Forelimb muscle (tissue), 1 donor: Measurements from ENCODE around the gene OAF. TPM values are rescaled to one million over a fixed set of nuclear protein-coding genes. Genes with fewer than 3 reads are reported as not detected.
A peak's percentile ranks its signal among the peaks of the same experiment; 100 is the strongest.
"Not testable (repeated sequence)": the region's sequence is repeated elsewhere in the genome, so short reads cannot be mapped to it uniquely, and the experiment has no call there.

ENCODE experiments used
- DNase-seq: peaks from one replicate; pipeline ENCODE4 v3.0.0-alpha.2; 2013; ENCODE audit warnings: low read depth
- polyA plus RNA-seq: library from polyadenylated mRNA; unstranded; fragments of 120-200 nt; gene quantifications from one replicate; pipeline ENCODE4 v1.2.1, GENCODE V29; 2013; ENCODE audit not compliant: insufficient read length

The OAF gene
- polyA plus RNA-seq = 48.6 TPM

DNA sequence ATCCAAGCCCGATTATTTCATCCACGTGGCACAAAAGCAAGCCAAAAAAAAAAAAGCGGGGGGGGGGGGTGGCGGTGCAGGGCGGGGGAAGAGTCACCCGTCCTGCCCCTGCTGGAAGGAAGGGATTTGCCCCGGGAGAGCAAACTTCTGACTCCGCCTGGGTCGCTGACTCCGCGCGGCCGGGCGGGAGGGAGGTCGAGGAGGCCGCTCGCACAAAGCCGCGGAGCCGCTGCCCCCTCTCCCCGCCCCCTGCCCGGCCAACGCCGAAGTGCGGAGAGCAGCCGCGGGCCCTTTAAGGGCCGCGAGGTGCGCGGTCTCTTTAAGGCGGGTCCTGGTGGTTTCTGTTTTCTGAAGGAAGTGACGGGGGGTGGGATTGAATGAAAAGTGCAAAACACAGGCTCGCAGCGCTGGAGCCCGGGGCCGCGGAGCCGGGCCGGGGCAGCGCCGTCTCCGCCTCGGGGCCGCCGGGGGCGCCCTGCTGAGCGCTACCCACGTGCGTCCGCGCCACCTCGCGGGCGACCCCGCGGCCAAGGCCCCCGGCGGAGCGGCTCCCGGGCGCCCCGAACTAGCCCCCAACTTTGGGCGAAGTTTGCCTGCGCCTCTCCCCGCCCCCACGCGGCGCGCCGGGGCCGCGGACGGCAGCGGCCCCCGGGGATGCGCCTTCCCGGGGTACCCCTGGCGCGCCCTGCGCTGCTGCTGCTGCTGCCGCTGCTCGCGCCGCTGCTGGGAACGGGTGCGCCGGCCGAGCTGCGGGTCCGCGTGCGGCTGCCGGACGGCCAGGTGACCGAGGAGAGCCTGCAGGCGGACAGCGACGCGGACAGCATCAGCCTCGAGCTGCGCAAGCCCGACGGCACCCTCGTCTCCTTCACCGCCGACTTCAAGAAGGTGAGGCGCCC lies at the start of gene OAF:
Gene OAF (plus strand): TSS at position 407 of the 896 bp plus-strand sequence. CDS start 248 bp downstream, at position 655.
- DNase-seq = peak; percentile 81

DNA sequence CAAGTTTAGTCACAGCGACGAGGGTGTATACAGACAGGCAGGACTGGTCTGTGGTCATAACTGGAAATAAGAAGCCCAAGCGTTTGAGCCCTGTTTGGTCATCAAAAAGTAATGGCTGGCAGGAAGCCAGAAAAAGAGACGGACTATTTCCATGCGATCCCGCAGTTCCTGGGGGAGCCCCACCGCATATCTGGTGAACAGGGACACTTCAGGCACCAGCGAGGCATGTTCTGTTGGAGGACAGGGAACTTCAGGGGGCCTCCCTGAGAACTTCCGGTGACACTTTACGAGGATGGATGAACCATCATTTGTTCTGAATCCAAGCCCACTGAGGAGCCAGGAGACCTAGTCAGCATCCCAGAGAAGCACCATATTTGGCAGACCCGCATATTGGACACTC lies 43.2 kb upstream of the OAF start:
- DNase-seq = no peak

DNA sequence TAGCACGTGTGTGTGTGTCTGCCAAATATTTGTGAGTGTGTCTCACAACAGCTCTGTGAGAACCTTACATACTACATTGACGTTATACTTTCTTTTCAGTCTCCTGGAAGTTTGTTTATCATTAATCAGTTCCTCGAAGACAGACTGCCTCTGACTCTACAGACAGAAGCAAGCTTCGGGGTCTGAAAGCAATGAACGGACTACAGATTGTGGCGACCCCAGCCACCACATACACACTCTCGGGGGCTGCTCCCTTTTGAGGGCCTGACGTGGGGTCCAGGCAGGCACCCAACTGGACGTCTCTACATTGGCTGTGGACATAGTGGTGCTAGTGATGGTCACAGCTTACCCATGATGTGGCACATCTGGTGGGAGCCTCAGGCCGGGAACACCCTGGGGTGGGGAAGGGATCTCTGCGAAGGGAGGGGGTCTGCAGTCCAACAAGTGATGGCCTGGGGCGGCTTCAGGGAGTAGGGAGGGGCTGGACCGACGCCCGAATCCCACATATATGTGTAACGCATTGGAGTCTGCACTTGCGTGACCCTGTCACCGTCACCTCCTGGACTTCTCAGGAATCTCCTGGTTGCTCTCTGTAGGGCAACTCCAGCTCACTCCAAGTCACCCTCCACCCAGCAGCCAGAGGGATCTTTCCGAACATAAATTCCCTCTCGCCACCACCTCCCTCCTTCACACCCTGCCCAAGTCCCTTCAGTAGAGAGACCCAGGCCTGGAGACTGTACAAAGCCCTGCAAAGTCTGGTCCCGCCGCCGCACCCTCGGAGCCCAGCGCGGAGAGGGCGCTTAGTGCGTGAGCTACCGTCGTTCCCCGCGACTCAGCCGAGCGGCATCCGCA lies 42.5 kb upstream of the OAF start:
- DNase-seq = no peak

DNA sequence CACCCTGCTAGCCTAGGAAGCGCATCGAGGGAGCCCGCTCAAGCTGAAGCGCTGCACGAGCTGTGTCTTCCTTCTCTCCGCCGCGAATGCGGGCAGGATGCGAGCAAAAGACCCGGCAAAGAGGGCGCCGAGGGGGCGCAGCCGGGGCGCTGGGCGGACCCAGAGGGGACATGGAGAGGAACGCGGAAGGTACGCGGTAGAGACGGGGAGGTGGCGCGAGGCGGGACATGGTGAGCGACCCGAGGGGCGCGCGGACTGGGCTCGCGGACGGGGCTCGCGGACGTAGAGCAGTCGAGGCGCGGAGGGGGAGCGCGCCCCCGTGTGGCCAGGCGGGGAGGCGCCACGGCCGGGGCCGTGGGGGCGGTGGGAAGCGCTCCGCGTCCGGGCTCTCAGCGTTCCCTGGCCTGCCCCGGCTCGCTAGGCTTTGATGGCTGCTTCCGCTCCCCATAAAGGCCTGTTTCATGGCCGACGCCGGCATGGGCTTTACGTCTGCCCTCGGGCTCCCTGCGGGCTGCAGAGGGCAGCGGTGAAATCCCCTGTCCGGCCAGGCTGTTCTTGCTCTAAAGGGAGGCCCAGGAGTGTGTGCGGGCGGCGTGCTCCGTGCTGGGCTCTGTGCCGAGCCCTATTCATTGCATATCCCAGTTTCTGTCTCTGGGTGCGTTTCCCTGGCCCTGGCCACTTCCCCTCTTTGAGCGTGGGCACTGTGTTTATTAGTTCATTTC lies 41.7 kb upstream of the OAF start:
- DNase-seq = no peak

DNA sequence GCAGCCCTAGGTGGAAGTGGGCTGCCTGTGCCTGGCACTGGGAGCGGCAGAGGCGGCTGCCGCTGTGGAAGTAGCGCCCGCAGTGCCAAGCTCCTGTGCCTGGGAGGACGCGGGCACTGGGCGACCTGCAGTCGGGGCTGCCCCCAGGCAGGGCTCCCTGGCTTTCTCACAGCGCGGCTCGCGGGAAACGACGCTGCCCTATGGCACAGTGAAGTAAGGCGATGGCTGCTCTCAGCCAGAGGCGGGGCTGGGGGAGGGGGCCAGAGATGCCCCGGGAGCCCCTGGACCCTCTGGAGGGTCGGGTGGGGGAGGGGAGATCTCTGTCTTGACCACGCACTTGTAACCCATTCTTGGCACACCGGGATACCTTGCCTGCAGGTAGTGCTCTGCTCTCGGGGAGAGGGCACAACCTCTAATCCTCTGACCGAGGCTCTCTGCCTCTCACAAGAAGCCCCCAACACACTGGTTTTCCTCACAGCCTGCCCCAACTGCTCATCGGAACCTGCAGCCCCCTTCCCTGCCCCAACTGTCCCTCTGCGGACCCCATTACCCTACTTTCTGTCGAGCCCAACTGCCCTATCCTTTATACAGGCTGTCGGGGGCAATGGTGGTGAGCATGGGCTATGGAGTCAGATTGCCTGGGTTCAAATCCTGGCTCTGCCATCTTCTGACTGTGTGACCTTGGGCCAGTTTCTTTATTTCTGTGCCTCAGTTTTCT lies 40.7 kb upstream of the OAF start:
- no peak for DNase-seq

DNA sequence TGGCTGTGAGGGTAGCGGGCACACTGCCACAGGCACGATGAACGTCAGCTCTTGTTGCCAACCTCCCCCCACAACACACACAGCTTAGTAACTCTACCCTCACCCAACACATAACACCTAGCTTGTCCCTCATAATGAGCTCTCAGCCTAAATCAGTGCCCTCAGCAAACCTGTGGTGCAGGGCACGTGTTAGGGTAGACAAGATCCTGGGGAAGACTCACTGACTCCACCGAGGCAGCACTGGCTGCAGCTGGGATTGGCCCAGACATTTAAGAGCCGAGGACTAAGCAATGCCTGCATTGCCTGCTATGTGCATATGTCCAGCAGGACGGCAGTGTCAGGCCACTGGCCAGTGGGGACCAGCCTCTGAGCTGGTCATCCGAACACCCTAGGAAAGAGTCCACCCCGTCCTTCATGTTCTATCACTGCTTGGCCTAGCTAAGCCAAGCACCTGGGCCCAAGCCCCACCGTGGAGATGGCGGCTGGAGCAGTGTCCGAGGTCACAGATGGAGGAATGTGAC lies 40.0 kb upstream of the OAF start:
- DNase-seq = no peak

DNA sequence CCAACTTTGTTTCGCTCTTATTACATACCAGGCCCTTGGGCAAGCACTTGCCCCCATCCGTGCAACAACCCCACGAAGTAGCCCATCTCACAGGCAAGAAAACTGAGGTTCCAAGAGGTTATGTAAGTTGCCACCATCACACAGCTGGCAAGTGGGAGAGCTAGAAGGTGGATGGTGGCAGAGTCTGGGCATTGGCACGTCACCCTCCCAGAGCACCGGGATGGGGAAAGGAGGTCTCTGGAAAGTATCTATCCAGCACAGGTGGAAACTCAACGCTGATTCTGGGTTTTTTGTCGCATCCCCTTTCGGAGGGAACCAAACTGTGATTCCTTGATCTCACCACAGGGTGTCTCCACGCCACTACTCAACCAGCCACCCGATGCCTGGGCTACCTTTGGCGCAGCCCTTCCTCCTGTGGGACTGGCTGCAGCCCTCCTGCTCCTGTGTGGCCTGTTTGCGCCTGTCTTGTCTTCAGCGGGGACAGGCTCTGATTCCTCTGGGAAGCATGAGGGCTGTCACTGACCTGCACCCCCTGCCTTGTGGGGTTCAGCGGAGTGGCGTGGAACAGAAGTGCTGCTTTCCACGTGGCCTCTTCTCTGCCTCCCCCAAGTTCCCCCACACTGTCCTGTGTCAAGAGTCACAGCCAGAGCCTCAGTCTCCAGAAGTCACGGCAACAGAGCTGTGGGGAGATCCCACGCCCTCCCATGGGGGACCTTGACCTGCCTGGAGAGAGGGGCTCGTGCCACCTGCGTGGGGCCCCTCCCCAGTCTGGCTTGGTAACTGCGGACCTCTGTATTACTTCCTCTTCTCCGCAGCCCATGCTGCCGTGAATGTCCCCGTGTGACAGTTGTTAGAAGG lies 38.5 kb upstream of the OAF start:
- DNase-seq = no peak

DNA sequence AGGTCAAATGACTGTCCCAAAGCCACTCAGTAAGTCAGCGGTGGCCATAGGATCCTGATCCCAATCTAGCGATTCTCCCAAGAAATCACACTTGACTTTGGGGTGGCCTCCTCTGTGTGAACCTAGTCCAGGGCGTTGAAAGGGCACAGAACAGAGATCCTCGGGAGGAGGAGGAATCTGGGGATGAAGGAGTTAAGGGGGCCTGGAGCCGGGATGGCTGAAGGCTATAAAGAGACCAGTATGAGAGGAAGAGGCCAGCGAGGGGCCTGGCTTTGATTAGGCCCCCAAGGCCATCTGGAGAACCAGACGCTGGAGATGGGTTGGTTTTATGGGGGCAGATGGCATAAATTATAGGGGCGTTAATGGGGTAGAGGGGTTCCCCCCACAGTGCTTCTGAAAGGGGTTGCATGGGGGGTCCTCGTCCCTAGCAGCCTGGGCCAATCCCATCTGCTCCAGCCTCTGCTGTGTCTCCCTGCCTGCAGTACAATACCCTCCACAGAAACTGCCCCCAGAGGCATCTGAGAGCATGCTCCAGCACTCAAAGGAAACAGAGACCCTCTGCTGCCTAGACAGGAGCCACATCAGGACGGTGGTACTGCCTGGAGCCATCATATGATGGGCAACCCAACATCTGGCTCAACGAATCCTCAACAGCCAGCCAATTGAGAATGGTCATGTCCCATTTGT lies 37.7 kb upstream of the OAF start:
- DNase-seq = no peak

DNA sequence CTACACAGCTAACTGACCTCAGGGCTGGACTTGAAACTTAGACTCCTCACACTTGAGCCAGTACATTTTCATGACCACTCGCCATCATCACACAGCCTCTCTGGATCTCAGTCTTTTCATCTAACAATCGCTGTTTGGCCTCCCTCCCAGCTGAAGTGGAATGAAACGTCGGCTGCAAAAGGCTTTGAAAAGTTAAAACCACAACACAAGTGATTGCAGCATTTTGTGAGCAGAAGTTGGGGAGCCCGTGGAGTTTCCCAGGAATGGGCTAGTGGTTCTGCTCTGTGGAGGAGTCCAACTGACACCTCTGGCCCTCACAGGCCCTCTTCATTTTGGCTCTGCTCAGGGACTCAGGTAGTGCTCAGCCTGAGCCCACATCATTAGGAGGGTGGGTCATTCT lies 37.0 kb upstream of the OAF start:
- DNase-seq = no peak

DNA sequence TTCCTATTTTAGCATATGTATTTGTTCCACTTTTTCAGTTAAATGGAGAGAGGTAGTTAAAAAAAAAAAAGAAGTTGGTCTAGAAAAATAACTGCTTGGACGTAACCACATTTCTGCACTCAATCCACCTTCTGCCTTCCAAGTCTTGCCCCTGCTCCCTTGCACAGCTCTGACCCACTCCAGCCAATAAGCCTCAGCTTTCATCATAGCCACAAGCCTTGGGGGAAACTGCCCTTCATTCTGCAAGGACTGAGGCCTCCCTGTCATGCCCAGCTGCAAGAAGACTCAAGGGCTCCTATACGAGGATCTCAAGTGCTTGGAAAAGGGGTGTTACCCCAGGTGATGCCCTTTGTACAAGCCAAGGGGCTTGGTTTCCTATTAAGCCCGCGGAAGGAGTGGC lies 36.0 kb upstream of the OAF start:
- DNase-seq = no peak

DNA sequence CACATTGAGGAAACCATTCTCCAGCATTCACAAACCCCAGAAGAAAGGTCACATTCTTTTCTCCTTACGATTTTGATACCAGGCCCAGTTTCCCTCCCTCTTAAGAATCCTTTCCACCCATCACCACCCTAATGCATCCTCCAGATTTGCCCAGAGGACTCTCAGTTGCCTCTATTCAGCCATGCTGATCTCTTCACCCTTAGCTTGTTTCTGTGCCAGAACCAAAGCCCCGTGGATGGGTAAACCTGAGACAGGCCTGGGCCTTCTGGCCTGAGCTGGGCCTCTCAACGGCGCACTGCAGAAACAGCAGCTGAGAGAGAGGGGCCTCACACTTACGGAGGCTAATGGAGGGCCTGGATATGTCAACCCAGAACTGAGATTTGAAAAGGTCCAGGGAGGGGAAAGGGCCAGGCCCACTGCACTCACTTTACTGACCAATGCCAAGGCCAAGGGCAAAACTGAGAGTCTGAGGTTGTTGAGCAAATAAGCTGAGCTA lies 32.2 kb upstream of the OAF start:
- no peak for DNase-seq

DNA sequence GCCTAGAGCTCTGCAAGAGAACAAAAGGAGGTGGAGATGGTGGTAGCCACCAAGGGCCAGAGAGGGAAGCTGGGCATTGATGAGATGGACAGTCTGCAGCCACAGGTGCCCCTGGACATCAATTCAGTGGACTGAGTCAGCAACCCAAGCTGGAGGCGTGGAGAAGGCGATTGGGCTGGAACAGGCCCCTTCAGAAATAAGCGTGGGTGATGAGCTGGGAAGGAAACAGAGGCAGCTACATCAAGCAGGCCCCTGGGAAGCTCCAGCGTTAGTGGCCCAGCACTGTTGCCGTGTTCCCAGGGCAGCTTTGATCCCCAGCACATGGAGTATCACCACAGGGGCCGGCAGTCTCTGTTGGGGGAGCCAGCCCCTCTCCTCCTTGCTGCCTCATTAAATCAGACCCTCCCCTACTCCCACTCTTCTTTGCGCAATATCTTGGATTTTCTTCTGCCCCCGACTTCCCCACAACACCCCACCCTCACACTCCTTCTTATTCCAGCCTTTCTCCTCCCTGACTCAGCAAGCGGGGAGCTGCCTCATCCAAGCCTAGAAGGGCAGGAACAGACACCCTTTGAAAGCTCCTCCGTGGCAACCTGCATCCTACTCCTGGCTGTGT lies 31.7 kb upstream of the OAF start:
- DNase-seq = no peak

DNA sequence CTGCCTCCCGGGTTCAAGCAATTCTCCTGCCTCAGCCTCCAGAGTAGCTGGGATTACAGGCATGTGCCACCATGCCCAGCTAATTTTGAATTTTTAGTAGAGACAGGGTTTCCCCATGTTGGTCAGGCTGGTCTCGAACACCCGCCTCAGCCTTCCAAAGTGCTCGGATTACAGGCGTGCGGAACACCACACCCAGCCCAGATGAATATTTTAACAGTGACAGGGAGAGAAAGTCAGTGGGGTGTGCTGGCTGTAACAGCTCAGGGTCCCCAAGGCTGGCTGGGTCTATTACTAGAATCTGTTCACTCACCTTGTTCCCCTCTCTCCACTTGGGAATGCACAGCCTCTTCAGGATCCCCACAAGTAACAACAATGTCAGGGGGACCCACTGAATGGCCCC lies 30.8 kb upstream of the OAF start:
- not testable (repeated sequence) for DNase-seq

DNA sequence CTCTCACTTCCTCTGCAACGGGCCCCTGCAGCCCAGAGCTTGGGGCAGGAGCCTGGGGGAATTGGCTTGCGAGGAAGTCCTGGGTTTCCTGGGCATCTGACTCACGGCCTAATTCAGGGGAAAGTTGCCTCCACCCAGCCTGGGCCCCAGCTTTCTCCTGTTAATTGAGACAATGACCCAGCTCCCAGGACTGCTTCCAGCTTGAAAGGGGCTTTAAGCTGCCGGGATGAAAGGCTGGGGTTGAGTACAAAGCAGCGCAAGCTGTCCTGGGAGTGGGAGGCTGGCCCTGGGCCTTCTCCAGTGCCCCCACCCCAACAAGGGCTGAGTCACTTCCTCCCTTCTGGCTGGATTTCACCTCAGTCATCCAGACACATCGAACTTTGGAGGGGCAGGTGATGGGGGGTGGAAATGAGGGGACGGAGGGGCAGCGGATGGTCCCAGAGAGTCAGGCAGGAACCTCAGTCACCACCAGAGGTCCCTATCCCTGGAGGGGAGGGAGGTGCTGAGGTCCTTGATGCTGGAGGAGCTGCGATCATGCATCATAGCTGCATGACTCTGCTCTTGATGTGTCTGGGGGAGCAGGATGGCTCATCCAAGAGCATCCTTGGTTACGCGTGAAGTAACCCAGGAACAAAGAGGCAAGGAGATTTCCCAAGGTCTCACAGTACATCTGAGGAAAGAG lies 30.1 kb upstream of the OAF start:
- DNase-seq = no peak

DNA sequence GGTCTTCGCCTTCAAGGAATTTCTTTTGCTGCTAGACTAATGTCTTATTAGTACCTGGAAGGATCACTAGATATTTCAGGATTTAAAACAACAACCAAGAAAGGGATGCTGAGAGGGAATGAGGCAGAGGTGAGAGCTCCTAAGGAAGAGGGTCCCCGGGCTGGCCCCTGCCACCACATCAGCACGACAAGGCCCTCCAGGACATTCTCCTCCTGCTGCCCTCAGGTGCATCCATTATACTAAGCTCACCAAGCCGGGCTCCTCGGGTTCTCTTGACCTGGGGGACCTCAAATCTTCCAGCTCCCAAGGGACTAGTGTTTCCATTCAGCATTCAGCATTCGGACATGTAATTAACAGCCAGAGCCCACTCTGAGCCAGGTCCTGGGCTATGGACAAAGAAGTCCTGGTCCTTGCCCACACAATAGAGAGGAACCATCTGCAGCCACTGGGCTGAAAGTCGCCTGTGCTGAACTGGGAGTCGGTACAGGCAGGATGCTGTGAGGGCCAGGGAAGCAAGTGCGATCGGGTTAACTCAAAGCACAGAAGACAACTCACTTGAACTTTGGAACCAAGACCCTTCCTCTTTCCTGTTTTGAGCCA lies 29.4 kb upstream of the OAF start:
- no peak for DNase-seq

DNA sequence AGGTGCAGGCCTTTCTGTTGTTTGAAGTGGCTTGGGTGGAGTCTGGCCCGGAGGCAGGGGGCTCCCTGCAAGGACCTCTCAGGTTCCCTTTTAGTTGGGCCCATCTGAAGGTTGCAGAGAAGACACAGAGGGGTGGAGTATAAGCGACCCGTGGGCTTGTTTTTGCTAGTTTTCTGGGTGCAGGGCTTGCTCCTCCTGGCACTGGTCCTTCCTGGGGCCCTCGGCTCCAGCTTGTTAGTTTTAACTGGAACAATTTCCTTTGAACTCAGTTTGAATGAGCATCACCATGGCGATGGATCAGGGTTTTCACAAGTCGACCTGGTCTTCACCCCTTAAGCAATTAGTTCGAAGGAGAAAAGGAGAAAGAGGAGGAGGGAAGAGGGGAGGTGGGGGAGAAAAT lies 28.5 kb upstream of the OAF start:
- no peak for DNase-seq

DNA sequence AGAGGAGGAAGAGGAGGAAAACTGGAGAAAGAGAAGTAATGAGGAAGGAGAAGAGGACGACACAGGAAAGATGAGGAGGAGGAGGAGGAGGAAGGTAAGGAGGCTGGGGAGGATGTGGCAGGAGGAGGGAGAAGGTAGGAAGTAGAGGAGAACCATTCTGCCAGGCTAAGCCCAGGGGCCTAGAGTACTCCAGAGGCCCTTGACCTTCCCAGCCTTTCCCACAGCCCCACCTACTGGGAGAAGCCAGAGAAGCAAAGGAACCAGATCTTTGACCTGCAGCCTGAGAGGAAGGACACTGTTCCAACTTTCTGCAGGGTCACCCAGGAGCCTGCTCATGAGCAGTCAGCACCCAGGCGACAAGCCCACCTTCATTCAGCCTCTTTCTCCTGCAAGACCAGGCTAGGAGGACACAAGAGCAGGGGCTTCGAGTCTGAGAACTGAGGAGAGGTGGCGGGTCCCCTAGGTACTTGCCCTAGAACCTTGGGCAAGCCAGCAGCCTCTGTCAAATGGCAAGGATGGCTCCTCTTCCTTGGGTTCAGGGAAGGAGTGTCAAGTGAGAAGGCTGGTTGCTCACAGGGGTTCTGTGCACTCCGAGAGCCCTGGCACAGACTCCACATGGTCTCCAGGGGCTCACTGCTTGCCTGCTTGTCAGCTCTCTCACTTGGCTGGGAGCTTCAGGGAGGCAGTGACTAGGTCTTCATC lies 27.9 kb upstream of the OAF start:
- no peak for DNase-seq
